H1 (cell line): Measurements from ENCODE around the gene CSNK2B. TPM values are rescaled to one million over a fixed set of nuclear protein-coding genes. Genes with fewer than 3 reads are reported as not detected.

Experiments
- CTCF ChIA-PET: fragments of 300-600 bp; sonication (Branson Sonifier 250); formaldehyde crosslinking; loops from one replicate; lab custom pipeline; 2021; ENCODE audit not compliant: partially characterized antibody; lab: Charles Lee
- POLR2A ChIA-PET: fragments of 300-600 bp; sonication (Branson Sonifier 250); formaldehyde crosslinking; loops from one replicate; lab custom pipeline; 2021; ENCODE audit warnings: inconsistent platforms; ENCODE audit not compliant: partially characterized antibody; lab: Charles Lee
- DNase-seq, 2 experiments: peaks; one replicate each; pipeline versions ENCODE4 v3.0.0 to v3.0.0-alpha.2; 2010 to 2022; ENCODE audit warnings: low spot score in 2 of 2, low read depth in 1 of 2, mixed read lengths in 1 of 2
- FAIRE-seq: peaks from 2 replicates; lab custom pipeline; 2011; peaks lifted over from hg19 to GRCh38; lab: Jason Lieb, UNC
- H2AFZ ChIP-seq: 2 replicates; pipeline ENCODE4 v1.8.1; 2012; ENCODE audit warnings: low read length, inconsistent platforms
- H2AK5ac ChIP-seq: 2 replicates; pipeline ENCODE4 v1.6.1; 2013; ENCODE audit warnings: low read depth, low read length
- H2BK120ac ChIP-seq: replicated peaks from 2 replicates; pipeline ENCODE3; 2013; ENCODE audit warnings: low read depth, low read length, inconsistent platforms
- H2BK12ac ChIP-seq: 2 replicates; pipeline ENCODE4 v1.6.1; 2013; ENCODE audit warnings: low read depth, low read length
- H2BK15ac ChIP-seq: 2 replicates; pipeline ENCODE4 v1.6.1; 2013; ENCODE audit warnings: low read length
- H2BK20ac ChIP-seq: 2 replicates; pipeline ENCODE4 v1.6.1; 2013; ENCODE audit warnings: low read length
- H2BK5ac ChIP-seq: 2 replicates; pipeline ENCODE4 v1.6.1; 2013; ENCODE audit warnings: low read depth, low read length
- H3K14ac ChIP-seq: 2 replicates; pipeline ENCODE4 v1.6.1; 2013; ENCODE audit warnings: inconsistent platforms; ENCODE audit not compliant: insufficient read length
- H3K18ac ChIP-seq: 2 replicates; pipeline ENCODE4 v1.6.1; 2013; ENCODE audit warnings: low read length; ENCODE audit errors: extremely low read depth
- H3K23ac ChIP-seq: 2 replicates; pipeline ENCODE4 v1.6.1; 2013; ENCODE audit warnings: inconsistent platforms; ENCODE audit not compliant: insufficient read length
- H3K23me2 ChIP-seq: 2 replicates; pipeline ENCODE4 v1.6.1; 2013; ENCODE audit warnings: low read depth, low read length
- H3K27ac ChIP-seq: 2 replicates; pipeline ENCODE4 v1.6.1; 2011; ENCODE audit warnings: low read depth, low read length, inconsistent platforms
- H3K27me3 ChIP-seq, 4 experiments: replicated peaks in 1 of 4; 1 replicate in 1 of 4; 2 replicates in 3 of 4; pipeline versions ENCODE4 v1.6.1 to v1.8.1; 2011 to 2013; ENCODE audit warnings: low read length in 3 of 4, mild to moderate bottlenecking in 3 of 4, inconsistent platforms in 2 of 4, mixed read lengths in 2 of 4, moderate library complexity in 1 of 4; ENCODE audit not compliant: control insufficient read depth in 3 of 4, insufficient read depth in 3 of 4; ENCODE audit errors: extremely low read depth in 1 of 4
- H3K36me3 ChIP-seq, 4 experiments: 2 replicates each; pipeline versions ENCODE4 v1.6.1 to v1.8.1; 2011 to 2013; ENCODE audit warnings: mild to moderate bottlenecking in 4 of 4, low read length in 3 of 4, moderate library complexity in 2 of 4, control low read depth in 1 of 4, inconsistent platforms in 1 of 4; ENCODE audit not compliant: insufficient read depth in 4 of 4, control insufficient read depth in 2 of 4
- H3K4ac ChIP-seq: replicated peaks from 2 replicates; pipeline ENCODE3; 2013; ENCODE audit warnings: low read length, low read depth, mixed read lengths, inconsistent platforms; ENCODE audit not compliant: insufficient read length
- H3K4me1 ChIP-seq, 4 experiments: replicated peaks in 1 of 4; 1 replicate in 1 of 4; 2 replicates in 3 of 4; pipeline versions ENCODE4 v1.6.1 to v1.8.1; 2011 to 2013; ENCODE audit warnings: low read length in 3 of 4, inconsistent platforms in 2 of 4, mixed read lengths in 1 of 4; ENCODE audit not compliant: insufficient read depth in 4 of 4, control insufficient read depth in 3 of 4
- H3K4me2 ChIP-seq, 2 experiments: 2 replicates each; pipeline versions ENCODE4 v1.6.1 to v1.8.1; 2011 to 2013; ENCODE audit warnings: low read depth in 2 of 2, low read length in 2 of 2, control low read depth in 1 of 2, inconsistent platforms in 1 of 2, mild to moderate bottlenecking in 1 of 2; ENCODE audit not compliant: insufficient read depth in 1 of 2
- H3K4me3 ChIP-seq, 4 experiments: fragments of 200-600, 300-600 bp in 1 of 4; sonication (generic), shearing (Covaris generic), sonication (Bioruptor Twin) in 1 of 4; 2 replicates each; pipeline versions ENCODE4 v1.5.1 to v1.8.1; 2011 to 2016; ENCODE audit warnings: low read length in 4 of 4, low read depth in 3 of 4, control low read depth in 2 of 4, inconsistent platforms in 2 of 4, mild to moderate bottlenecking in 2 of 4, mixed read lengths in 1 of 4, moderate library complexity in 1 of 4; ENCODE audit not compliant: insufficient read depth in 2 of 4; ENCODE audit errors: extremely low read depth in 1 of 4
- H3K56ac ChIP-seq: replicated peaks from 2 replicates; pipeline ENCODE3; 2013; ENCODE audit warnings: low read depth, mild to moderate bottlenecking, mixed read lengths, low read length, inconsistent platforms; ENCODE audit not compliant: insufficient read length
- H3K79me1 ChIP-seq: 2 replicates; pipeline ENCODE4 v1.6.1; 2013; ENCODE audit warnings: low read depth, low read length, control low read depth
- H3K79me2 ChIP-seq, 2 experiments: 2 replicates each; pipeline versions ENCODE4 v1.6.1 to v1.8.1; 2012 to 2013; ENCODE audit warnings: low read length in 2 of 2, mild to moderate bottlenecking in 2 of 2, inconsistent platforms in 1 of 2; ENCODE audit not compliant: insufficient read depth in 2 of 2, control insufficient read depth in 1 of 2
- H3K9ac ChIP-seq, 4 experiments: replicated peaks in 1 of 4; 1 replicate in 1 of 4; 2 replicates in 3 of 4; pipeline versions ENCODE4 v1.6.1 to v1.8.1; 2011 to 2013; ENCODE audit warnings: low read depth in 3 of 4, low read length in 3 of 4, control low read depth in 2 of 4, mild to moderate bottlenecking in 2 of 4, moderate library complexity in 2 of 4, inconsistent platforms in 1 of 4; ENCODE audit errors: extremely low read depth in 1 of 4
- H3K9me3 ChIP-seq, 2 experiments: 2 replicates each; pipeline versions ENCODE4 v1.6.1 to v1.8.1; 2012 to 2013; ENCODE audit warnings: mild to moderate bottlenecking in 2 of 2, moderate library complexity in 2 of 2, control low read depth in 1 of 2, inconsistent platforms in 1 of 2, low read depth in 1 of 2, low read length in 1 of 2, mixed read lengths in 1 of 2; ENCODE audit not compliant: insufficient read depth in 2 of 2
- H4K20me1 ChIP-seq, 2 experiments: replicated peaks in 1 of 2; 2 replicates each; pipeline versions ENCODE3 to v1.8.1; 2011 to 2013; ENCODE audit warnings: inconsistent platforms in 2 of 2, low read length in 2 of 2, mild to moderate bottlenecking in 1 of 2; ENCODE audit not compliant: insufficient read depth in 2 of 2, control insufficient read depth in 1 of 2
- H4K5ac ChIP-seq: 2 replicates; pipeline ENCODE4 v1.6.1; 2013; ENCODE audit warnings: low read length, low read depth, mixed read lengths, inconsistent platforms; ENCODE audit not compliant: insufficient read length
- H4K8ac ChIP-seq: 2 replicates; pipeline ENCODE4 v1.8.0; 2013; ENCODE audit warnings: mild to moderate bottlenecking, moderate library complexity, low read length, inconsistent platforms; ENCODE audit not compliant: insufficient read depth; ENCODE audit errors: extremely low read depth
- H4K91ac ChIP-seq: replicated peaks from 2 replicates; pipeline ENCODE3; 2013; ENCODE audit warnings: low read length, mixed read lengths, inconsistent platforms; ENCODE audit not compliant: insufficient read length
- EP300 ChIP-seq, 2 experiments: IDR thresholded peaks; 1 replicate in 1 of 2; 2 replicates in 1 of 2; pipeline ENCODE4 v1.6.1; 2011 to 2012; ENCODE audit warnings: low read depth in 2 of 2, low read length in 2 of 2, mild to moderate bottlenecking in 2 of 2, borderline replicate concordance in 1 of 2, inconsistent platforms in 1 of 2, moderate library complexity in 1 of 2
- JUN ChIP-seq: IDR thresholded peaks from 2 replicates; pipeline ENCODE4 v1.6.1; 2011; ENCODE audit warnings: low read depth, mild to moderate bottlenecking, improper control_type of control experiment, low read length
- WGBS, 2 experiments: shearing (Covaris generic) in 1 of 2; methylation state at CpG; one replicate each; pipeline versions ENCODE4 v1.1.6 to v1.1.7; 2013 to 2015; ENCODE audit warnings: low lambda C conversion rate in 2 of 2, mixed read lengths in 2 of 2, inconsistent platforms in 1 of 2, low coverage in 1 of 2, missing lambda C conversion rate in 1 of 2; ENCODE audit not compliant: insufficient replicate concordance in 2 of 2, insufficient coverage in 1 of 2, insufficient read length in 1 of 2; ENCODE audit errors: extremely low coverage in 1 of 2, missing lambda C conversion rate in 1 of 2; 5-methylcytosine and 5-hydroxymethylcytosine counted together
- polyA plus RNA-seq, 7 experiments: library from polyadenylated mRNA; depleted of rRNA in 3 of 7; stranded (reverse) in 5 of 7; unstranded in 2 of 7; fragments of >200 nt in 5 of 7; fragments of 200-250 nt in 2 of 7; gene quantifications; 1 replicate in 5 of 7; 2 replicates in 1 of 7; 4 replicates in 1 of 7; pipeline versions ENCODE4 v1.2.1 to v1.2.3, GENCODE V29; 2011 to 2013; ENCODE audit warnings: missing spikeins in 2 of 7, mixed read lengths in 2 of 7
- total RNA-seq: library from RNA; stranded (reverse); fragmentation: NEBNext Ultra II Directional; extraction: Animal tissue kit (Norgen Biotek cat#: 25700); gene quantifications from 2 replicates; pipeline ENCODE4 v1.2.1, GENCODE V29; 2021

CSNK2B gene
- total and polyA plus RNA-seq, 2 of the 8 experiments (the other 6 are each of a cell fraction or from before 2014, with no cell fraction given) = 169 to 208 TPM

DNA sequence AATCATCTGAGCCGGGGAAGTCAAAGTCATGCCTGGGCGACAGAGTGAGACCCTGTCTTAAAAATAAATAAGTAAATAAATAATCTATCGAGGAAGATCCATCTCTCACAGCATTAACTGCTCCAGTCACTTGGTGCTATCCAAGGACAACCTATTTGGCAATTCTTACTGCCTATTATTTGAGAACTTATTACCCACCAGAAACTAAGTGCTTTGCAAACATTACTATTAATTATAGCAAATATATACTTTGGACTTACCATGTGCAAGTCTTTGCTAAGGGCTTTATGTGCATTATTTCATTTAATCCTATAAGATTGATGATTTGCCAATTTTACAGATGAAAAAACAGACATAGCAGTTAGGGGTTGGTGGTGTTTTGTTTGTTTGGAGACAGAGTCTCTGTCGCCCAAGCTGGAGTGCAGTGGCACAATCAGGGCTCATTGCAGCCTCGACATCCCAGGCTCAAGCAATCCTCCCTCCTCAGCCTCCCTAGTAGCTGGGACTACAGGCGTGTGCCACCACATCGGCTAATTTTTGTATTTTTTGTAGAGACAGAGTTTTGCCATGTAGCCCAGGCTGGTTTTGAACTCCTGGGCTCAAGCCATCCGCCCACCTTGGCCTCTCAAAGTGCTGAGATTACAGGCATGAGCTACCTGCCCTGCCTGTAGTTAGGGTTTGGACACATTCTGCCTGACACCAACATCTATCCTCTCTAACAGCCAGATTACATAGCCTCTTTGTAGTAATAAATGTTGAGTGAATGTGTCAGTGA, 11.1 kb upstream of the CSNK2B start:
- no peak overlapping the region for H2BK5ac ChIP-seq
- H3K27ac ChIP-seq = no peak overlapping the region
- 91% methylated on average over 8 of the region's 8 CpGs; no CpG with 5 or more reads in 1 of the 2 experiments for WGBS, 2 experiments
- no peak overlapping the region for H3K4ac ChIP-seq
- no peak overlapping the region for H3K56ac ChIP-seq
- peaks cover 0 to 5% of the 10 kb centered on the region in 2 experiments for H4K20me1 ChIP-seq
- H3K18ac ChIP-seq = no peak overlapping the region
- DNase-seq (no peak), FAIRE-seq (no peak)
- H3K23me2 ChIP-seq = peaks cover 8% of the 10 kb centered on the region
- no peak overlapping the region for H2BK20ac ChIP-seq
- H3K36me3 ChIP-seq = peaks cover 0 to 7% (median 0%) of the 10 kb centered on the region in 4 experiments; a peak in 2 of 8 replicates
- H3K9me3 ChIP-seq = no peaks in the 10 kb centered on the region
- H3K4me3 ChIP-seq = no peak overlapping the region
- no peak overlapping the region for H3K9ac ChIP-seq
- H4K5ac ChIP-seq = no peak overlapping the region
- peaks cover 9% of the 10 kb centered on the region for H3K79me1 ChIP-seq
- no peak overlapping the region for H2BK120ac ChIP-seq
- H3K4me2 ChIP-seq = no peak overlapping the region
- H3K14ac ChIP-seq = no peak overlapping the region
- H4K91ac ChIP-seq = no peak overlapping the region
- H2AFZ ChIP-seq = no peak overlapping the region
- CTCF ChIA-PET = interaction anchor here (0.7 to 5.2 kb wide), 9 partner anchors 9 to 141 kb away, joined by 3 to 38 read pairs (median 4); partner anchors contain the start of genes CSNK2B, GPANK1, LY6G5C and MSH5
- POLR2A ChIA-PET = interaction anchor here (0.7 to 25.5 kb wide), 11 partner anchors 9 to 180 kb away, joined by 3 to 883 read pairs (median 9); partner anchors contain the start of genes AIF1, C6orf47, CSNK2B and DDX39B
- H3K4me1 ChIP-seq = peaks cover 0 to 8% (median 2%) of the 10 kb centered on the region in 4 experiments; a peak in 4 of 7 replicates
- H3K79me2 ChIP-seq = peaks cover 4 to 38% of the 10 kb centered on the region in 2 experiments; a peak in 3 of 4 replicates
- H2BK12ac ChIP-seq = no peak overlapping the region
- no peak overlapping the region for H2BK15ac ChIP-seq
- H2AK5ac ChIP-seq = no peak overlapping the region
- H3K23ac ChIP-seq = no peak overlapping the region
- H3K27me3 ChIP-seq = no peaks in the 10 kb centered on the region
- H4K8ac ChIP-seq = no peak overlapping the region
- TF ChIP-seq EP300 (IDR thresholded peaks at IDR 0.05; ENCODE audit: borderline replicate concordance in 1 of 2, low read depth in 2 of 2, low read length in 2 of 2) = no peak
- no peak for TF ChIP-seq JUN
